Endothelial cell (in vitro differentiated cells): ENCODE measurements around the gene ONECUT3. TPM values are rescaled to one million over a fixed set of nuclear protein-coding genes. Genes with fewer than 3 reads are reported as not detected.
"Not testable (repeated sequence)": the region's sequence is repeated elsewhere in the genome, so short reads cannot be mapped to it uniquely, and the experiment has no call there.

Source experiments
- DNase-seq: peaks from one replicate; pipeline ENCODE4 v3.0.0; 2021; ENCODE audit warnings: low spot score
- H3K27ac Mint-ChIP-seq: one replicate; pipeline ENCODE4 v1.8.0; 2021; ENCODE audit warnings: mixed read lengths, inconsistent platforms; ENCODE audit not compliant: unreplicated experiment
- H3K27me3 Mint-ChIP-seq: one replicate; pipeline ENCODE4 v1.8.0; 2021; ENCODE audit warnings: mild to moderate bottlenecking, moderate library complexity, mixed read lengths, inconsistent platforms; ENCODE audit not compliant: unreplicated experiment
- H3K36me3 Mint-ChIP-seq: one replicate; pipeline ENCODE4 v1.8.0; 2021; ENCODE audit warnings: mild to moderate bottlenecking, low read depth, mixed read lengths, inconsistent platforms; ENCODE audit not compliant: unreplicated experiment
- H3K4me1 Mint-ChIP-seq: one replicate; pipeline ENCODE4 v1.8.0; 2021; ENCODE audit warnings: mild to moderate bottlenecking, mixed read lengths, inconsistent platforms; ENCODE audit not compliant: unreplicated experiment
- H3K4me3 Mint-ChIP-seq: one replicate; pipeline ENCODE4 v1.8.0; 2021; ENCODE audit warnings: mild to moderate bottlenecking, mixed read lengths, inconsistent platforms; ENCODE audit not compliant: unreplicated experiment
- H3K9me3 Mint-ChIP-seq: one replicate; pipeline ENCODE4 v1.8.0; 2021; ENCODE audit warnings: mixed read lengths, inconsistent platforms; ENCODE audit not compliant: unreplicated experiment
- CTCF ChIP-seq: fragments of 200-600 bp; sonication (generic); IDR thresholded peaks from one replicate; pipeline ENCODE4 v1.5.0; 2021; ENCODE audit warnings: antibody characterized with exemption; ENCODE audit not compliant: unreplicated experiment
- total RNA-seq: library from RNA; stranded (reverse); fragmentation: NEBNext Ultra II Directional; extraction: Animal tissue kit (Norgen Biotek cat#: 25700); gene quantifications from one replicate; pipeline ENCODE4 v1.2.1, GENCODE V29; 2021; ENCODE audit not compliant: unreplicated experiment

Gene ONECUT3
- total RNA-seq, 1 donor from 2014 or later = not detected

DNA sequence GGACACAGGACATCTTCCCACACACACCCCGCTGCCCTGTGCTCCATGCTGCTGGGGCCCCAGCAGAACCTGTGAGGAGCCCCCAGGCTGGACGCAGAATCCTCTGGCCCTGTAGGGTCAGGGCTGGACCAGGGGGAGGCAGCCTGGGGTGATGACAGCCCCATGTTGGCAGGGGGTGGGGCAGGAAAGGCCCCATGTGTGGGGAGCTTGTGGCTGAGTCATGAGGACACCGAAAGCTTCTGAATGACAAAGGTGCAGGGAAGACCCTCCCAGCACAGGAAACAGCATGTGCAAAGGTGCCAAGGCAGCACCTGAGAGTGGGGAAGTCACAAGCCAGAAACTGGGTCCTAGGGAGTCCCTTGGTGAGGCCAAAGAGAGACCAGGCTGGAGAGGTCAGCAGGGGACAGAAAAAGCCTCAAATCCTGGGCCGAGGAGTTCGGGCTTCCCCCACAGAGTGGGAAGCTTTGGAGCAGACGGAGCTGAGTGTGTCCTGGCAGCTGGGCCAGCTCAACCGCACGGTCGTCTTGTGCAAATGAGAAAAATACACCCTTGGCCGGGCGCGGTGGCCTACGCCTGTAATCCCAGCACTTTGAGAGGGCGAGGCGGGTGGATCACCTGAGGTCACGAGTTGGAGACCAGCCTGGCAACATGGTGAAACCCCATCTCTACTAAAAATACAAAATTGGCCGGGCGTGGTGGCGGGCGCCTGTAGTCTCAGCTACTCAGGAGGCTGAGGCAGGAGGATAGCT is 41.3 kb downstream of the ONECUT3 start:
- TF ChIP-seq CTCF = no peak
- H3K36me3 Mint-ChIP-seq = peaks cover 4% of the 10 kb centered on the region
- H3K4me1 Mint-ChIP-seq = no peaks in the 10 kb centered on the region
- peaks cover 5% of the 10 kb centered on the region for H3K27me3 Mint-ChIP-seq
- DNase-seq = no peak
- H3K27ac Mint-ChIP-seq = no peak overlapping the region
- no peak overlapping the region for H3K4me3 Mint-ChIP-seq
- no peaks in the 10 kb centered on the region for H3K9me3 Mint-ChIP-seq

DNA sequence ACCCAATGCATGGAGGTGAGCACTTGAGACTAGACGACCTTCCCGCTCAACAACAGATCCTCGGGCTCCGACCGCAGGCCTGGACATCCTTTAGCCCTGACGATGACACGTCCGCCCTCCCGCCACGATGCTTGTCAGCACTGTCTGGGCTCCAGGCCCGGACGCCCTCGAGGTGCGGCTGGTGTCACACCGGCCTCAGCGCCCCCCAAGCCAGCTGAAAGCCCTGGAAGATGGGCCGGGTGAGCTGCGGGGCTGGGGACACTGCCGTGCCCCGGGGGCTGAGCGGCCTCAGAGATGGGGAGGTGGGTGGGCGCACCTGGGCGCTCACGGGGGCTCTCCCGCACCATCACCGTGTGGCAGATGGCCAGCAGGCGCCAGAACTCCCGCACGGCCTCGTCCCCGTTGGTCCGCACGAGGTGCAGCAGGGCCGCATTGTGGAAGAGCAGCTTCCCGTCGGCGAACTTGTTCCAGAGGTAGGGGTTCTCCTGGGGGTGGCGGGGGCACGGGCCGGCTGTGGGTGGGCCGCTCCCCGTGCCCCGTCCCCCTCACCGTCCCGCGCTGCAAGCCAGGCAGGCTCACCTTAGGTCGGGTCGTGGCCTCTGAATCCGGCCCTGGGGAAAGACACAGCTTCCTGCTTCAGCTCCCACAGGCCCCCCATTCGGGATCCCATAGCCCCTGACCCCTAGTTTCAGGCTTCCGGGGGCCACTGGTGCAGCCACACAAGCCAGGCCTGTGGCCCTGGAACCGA is 43.3 kb downstream of the ONECUT3 start:
- Mint-ChIP-seq H3K9me3 (no peaks in the 10 kb centered on the region), H3K4me3 (no peak overlapping the region), H3K27me3 (peaks cover 5% of the 10 kb centered on the region), H3K36me3 (peaks cover 4% of the 10 kb centered on the region), H3K4me1 (no peaks in the 10 kb centered on the region), H3K27ac (no peak overlapping the region)
- no peak for TF ChIP-seq CTCF
- no peak for DNase-seq

GRCh38 chr19:1797313-1797712 is 44.0 kb downstream of the ONECUT3 start:
- not testable (repeated sequence) for H3K9me3 Mint-ChIP-seq, H3K4me3 Mint-ChIP-seq, H3K27me3 Mint-ChIP-seq, H3K36me3 Mint-ChIP-seq, H3K4me1 Mint-ChIP-seq, H3K27ac Mint-ChIP-seq, DNase-seq

DNA sequence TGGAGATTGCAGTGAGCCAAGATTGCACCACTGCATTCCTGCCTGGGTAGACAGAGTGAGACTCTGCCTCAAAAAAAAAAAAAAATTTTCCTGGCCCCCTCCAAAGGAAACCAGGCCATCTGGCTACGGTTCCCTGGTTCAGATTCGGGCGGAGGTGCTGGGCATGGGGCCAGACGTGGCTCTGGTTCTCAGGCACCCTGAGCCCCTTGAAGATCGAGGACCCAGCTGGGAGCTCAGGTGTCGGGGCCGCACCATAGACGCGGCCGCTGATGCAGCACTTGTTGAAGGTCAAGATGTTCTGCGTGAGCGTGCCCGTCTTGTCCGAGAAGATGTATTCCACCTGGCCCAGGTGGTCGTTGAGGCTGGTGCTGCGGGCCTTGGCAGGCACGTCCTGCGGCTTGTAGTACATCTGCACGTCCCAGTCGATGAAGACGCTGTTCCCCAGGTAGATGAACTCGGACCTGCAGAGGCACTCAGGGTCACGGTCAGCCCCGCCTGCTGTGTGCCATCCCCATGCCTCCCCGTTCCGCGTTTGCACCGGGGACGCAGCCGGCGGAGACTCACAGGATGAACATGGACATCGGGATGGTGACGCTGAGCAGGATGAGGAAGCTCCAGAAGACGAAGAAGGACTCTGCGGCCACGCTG is 46.5 kb downstream of the ONECUT3 start:
- Mint-ChIP-seq H3K36me3 (peaks cover 4% of the 10 kb centered on the region), H3K9me3 (no peaks in the 10 kb centered on the region), H3K27ac (no peak overlapping the region), H3K4me3 (no peak overlapping the region), H3K27me3 (no peaks in the 10 kb centered on the region), H3K4me1 (no peaks in the 10 kb centered on the region)
- no peak for TF ChIP-seq CTCF
- DNase-seq = no peak

- Mint-ChIP-seq H3K9me3 (no peaks in the 10 kb centered on the region), H3K4me3 (no peak overlapping the region), H3K36me3 (no peaks in the 10 kb centered on the region), H3K27me3 (peaks cover 5% of the 10 kb centered on the region), H3K27ac (no peak overlapping the region), H3K4me1 (no peaks in the 10 kb centered on the region)
- TF ChIP-seq CTCF = no peak
- DNase-seq = no peak
Measured at GRCh38 chr19:1804858-1805257, 51.6 kb downstream of the ONECUT3 start.
